ENCODE measurements around the gene DIP2C. TPM values are rescaled to one million over a fixed set of nuclear protein-coding genes. Genes with fewer than 3 reads are reported as not detected.

Gene DIP2C
- total and polyA plus RNA-seq, 2 donors (not counting 1 experiment from before 2014, with no cell fraction given): 1.3 to 1.9 TPM

- Mint-ChIP-seq H3K27ac (no peak overlapping the region), H3K4me3 (no peak overlapping the region), H3K27me3 (peaks cover 33% of the 10 kb centered on the region), H3K4me1 (no peaks in the 10 kb centered on the region), H3K9me3 (ENCODE audit: insufficient read depth) (peaks cover 2% of the 10 kb centered on the region)
- Histone ChIP-seq H3K4me1 (ENCODE audit: control insufficient read depth in 2 of 2, insufficient read depth in 2 of 2, low read length in 2 of 2) (no peaks in the 10 kb centered on the region), H3K79me2 (ENCODE audit: control insufficient read depth, insufficient read depth, low read length) (no peaks in the 10 kb centered on the region), H3K27me3 (replicated peaks in 1 of 4; ENCODE audit: control extremely low read depth in 1 of 4, control insufficient read depth in 3 of 4, insufficient read depth in 4 of 4, low read length in 3 of 4) (no peaks in the 10 kb centered on the region), H2AFZ (ENCODE audit: insufficient read depth, low read depth, low read length, poor library complexity, severe bottlenecking) (no peak overlapping the region), H3K9me3 (ENCODE audit: control extremely low read depth in 1 of 3, control insufficient read depth in 2 of 3, insufficient read depth in 1 of 3, low read length in 2 of 3) (peaks cover 0 to 25% (median 7%) of the 10 kb centered on the region in 3 donors), H3K4me3 (ENCODE audit: control extremely low read depth in 1 of 5, extremely low read depth in 1 of 5, insufficient read depth in 1 of 5, low read depth in 2 of 5, low read length in 4 of 5) (no peak overlapping the region), H3K9ac (ENCODE audit: low read length) (no peak overlapping the region), H3K4me2 (replicated peaks; ENCODE audit: low read depth, low read length, poor library complexity, severe bottlenecking) (no peak overlapping the region), H3K27ac (ENCODE audit: low read length in 2 of 2) (no peak overlapping the region), H3K36me3 (replicated peaks in 1 of 2; ENCODE audit: control extremely low read depth in 1 of 2, control insufficient read depth in 1 of 2, extremely low read depth in 1 of 2, insufficient read depth in 2 of 2, low read length in 1 of 2) (no peaks in the 10 kb centered on the region), H4K20me1 (ENCODE audit: control insufficient read depth, insufficient read depth, low read length, poor library complexity, severe bottlenecking) (no peaks in the 10 kb centered on the region)
- ChIA-PET POLR2A (no interaction called here), CTCF (no interaction called here)
- intact Hi-C loops (cut with micrococcal nuclease): no loop called here
- DNase-seq: no peak
- TF ChIP-seq EZH2 (IDR thresholded peaks at IDR 0.05; ENCODE audit: borderline replicate concordance, insufficient read depth, low read depth, low read length, poor library complexity, severe bottlenecking) (no peak), CTCF (IDR thresholded peaks at IDR 0.05) (no peak)
- 92% methylated on average over 12 of the region's 20 CpGs for WGBS (ENCODE audit: insufficient coverage)
- ATAC-seq (ENCODE audit: low read depth): no peak
Observed at GRCh38 chr10:570628-571163, 118.8 kb downstream of the DIP2C start.

- Mint-ChIP-seq H3K4me1 (no peaks in the 10 kb centered on the region), H3K4me3 (no peak overlapping the region), H3K9me3 (ENCODE audit: insufficient read depth) (peaks cover 2% of the 10 kb centered on the region), H3K27ac (no peak overlapping the region), H3K27me3 (peaks cover 33% of the 10 kb centered on the region)
- no peak overlapping the region for H3K27ac ChIP-seq (ENCODE audit: low read length in 2 of 2)
- intact Hi-C loops (cut with micrococcal nuclease): no loop called here
- H3K9me3 ChIP-seq (ENCODE audit: control extremely low read depth in 1 of 3, control insufficient read depth in 2 of 3, insufficient read depth in 1 of 3, low read length in 2 of 3): peaks cover 0 to 27% (median 7%) of the 10 kb centered on the region in 3 donors
- no peaks in the 10 kb centered on the region for H3K27me3 ChIP-seq (replicated peaks in 1 of 4; ENCODE audit: control extremely low read depth in 1 of 4, control insufficient read depth in 3 of 4, insufficient read depth in 4 of 4, low read length in 3 of 4)
- TF ChIP-seq EZH2 (IDR thresholded peaks at IDR 0.05; ENCODE audit: borderline replicate concordance, insufficient read depth, low read depth, low read length, poor library complexity, severe bottlenecking) (no peak), CTCF (IDR thresholded peaks at IDR 0.05) (no peak)
- H3K9ac ChIP-seq (ENCODE audit: low read length): no peak overlapping the region
- H4K20me1 ChIP-seq (ENCODE audit: control insufficient read depth, insufficient read depth, low read length, poor library complexity, severe bottlenecking): no peaks in the 10 kb centered on the region
- ATAC-seq (ENCODE audit: low read depth): no peak
- no peak overlapping the region for H2AFZ ChIP-seq (ENCODE audit: insufficient read depth, low read depth, low read length, poor library complexity, severe bottlenecking)
- ChIA-PET CTCF (no interaction called here), POLR2A (no interaction called here)
- H3K4me2 ChIP-seq (replicated peaks; ENCODE audit: low read depth, low read length, poor library complexity, severe bottlenecking): no peak overlapping the region
- DNase-seq: no peak
- no peaks in the 10 kb centered on the region for H3K79me2 ChIP-seq (ENCODE audit: control insufficient read depth, insufficient read depth, low read length)
- 89% methylated on average over 5 of the region's 7 CpGs for WGBS (ENCODE audit: insufficient coverage)
- H3K4me1 ChIP-seq (ENCODE audit: control insufficient read depth in 2 of 2, insufficient read depth in 2 of 2, low read length in 2 of 2): no peaks in the 10 kb centered on the region
- H3K36me3 ChIP-seq (replicated peaks in 1 of 2; ENCODE audit: control extremely low read depth in 1 of 2, control insufficient read depth in 1 of 2, extremely low read depth in 1 of 2, insufficient read depth in 2 of 2, low read length in 1 of 2): no peaks in the 10 kb centered on the region
- no peak overlapping the region for H3K4me3 ChIP-seq (ENCODE audit: control extremely low read depth in 1 of 5, extremely low read depth in 1 of 5, insufficient read depth in 1 of 5, low read depth in 2 of 5, low read length in 4 of 5)
Observed at GRCh38 chr10:569961-570627, 119.4 kb downstream of the DIP2C start.
